ENCODE data around the gene ELAVL2.
"Not testable (repeated sequence)": the region's sequence is repeated elsewhere in the genome, so short reads cannot be mapped to it uniquely, and the experiment has no call there.

The ELAVL2 gene

DNA sequence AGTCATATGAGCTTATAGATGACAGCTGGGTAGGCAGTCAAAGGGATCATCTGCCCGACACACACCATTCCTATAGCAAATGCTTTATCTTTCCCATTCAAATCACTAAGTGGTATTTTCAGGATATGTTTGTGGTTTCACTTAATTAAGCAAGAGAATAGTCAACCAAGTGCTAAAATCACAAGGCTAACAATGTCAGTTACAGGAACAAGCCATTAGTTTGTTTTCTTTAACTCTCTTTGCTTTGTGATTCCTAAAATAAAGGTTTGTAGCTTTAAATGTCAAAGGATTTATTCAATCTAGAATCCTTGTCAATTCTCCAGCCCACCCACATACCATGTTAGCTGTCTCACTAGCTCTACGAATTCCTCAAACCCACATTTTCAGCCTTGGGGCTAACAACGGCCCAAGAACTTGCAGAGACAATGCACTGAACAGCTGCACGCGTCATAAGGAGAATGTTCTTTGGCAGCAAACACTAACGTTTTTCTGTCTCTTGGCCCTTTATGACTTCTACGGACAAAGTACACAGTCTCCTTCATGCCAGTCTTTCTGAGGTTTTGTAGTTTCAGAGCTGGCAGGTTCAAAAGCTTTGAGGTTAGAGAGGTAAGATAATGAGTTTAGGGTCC, 56.6 kb downstream of the ELAVL2 start:
- no peak for DNase-seq

DNA sequence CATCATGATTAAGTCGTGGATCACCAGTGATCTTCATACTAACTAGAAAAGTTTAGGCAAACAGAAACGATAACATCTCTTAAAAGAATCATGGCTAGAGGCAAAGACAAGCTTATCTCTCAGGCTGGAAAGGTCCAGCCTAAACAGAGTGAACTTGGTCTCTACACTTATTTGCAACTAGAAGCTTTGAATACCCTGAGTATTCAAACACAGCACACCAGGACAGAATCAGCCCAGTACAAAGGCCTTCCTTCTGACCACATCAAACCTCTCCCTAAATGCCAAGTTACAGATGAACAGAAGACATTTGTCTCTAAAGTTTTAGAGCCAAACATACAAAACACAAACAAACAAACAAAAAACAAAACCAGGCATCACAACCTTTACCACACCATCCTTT, 57.2 kb downstream of the ELAVL2 start:
- no peak for DNase-seq

DNA sequence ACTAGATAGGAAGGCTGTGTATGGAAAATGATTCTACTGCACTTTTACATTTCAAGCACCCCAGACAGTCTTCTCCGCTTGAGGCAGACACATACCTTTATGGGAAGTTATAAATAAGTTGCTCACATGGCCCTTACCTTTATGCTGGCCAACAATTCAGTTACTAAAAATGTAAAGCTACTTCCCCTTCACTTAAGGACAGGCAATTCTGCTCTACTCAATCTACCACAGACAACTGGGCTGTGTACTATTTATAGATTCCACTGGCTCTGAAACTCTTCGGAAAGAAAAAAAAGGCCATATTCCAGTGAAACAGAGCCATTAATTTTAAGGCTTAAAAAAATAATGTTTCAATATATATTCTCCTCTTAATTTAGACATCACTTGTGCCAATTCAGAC, 59.4 kb downstream of the ELAVL2 start:
- no peak for DNase-seq

DNA sequence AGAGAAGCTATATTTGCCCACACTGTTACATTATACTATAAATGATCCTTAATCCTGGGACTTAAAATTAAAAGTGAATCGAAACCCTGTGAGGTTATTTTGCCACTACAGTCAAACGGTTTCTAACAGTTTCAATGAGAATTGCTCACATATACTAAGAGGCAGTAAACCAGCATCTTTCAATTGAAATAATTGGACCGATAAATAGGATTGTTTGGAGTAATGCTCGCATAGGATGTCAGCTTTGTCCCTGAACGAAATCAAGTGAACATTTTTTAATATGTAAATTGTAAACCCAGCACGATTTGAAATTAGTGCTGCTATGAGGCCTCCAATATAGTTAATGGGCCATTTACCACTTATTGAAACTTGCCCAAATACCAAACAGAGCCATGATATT, 60.5 kb downstream of the ELAVL2 start:
- DNase-seq = no peak

DNA sequence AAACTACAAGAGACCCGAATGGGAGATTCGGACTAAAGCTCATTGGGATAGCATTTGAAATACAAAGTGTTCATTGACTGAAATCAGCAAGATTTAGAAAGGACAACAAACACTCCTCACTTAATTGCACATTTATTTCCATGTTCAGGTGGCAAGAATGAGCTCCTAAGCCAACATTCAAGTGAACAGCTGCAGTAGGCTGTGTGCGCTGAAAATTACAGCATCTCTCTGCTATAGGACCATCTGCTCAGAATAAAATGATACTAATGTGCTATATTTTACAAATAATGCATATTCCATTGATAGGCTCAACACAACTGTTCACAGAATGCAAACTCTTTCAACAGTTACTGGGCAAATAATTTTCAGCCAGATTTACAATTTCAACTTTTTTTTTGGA, 61.8 kb downstream of the ELAVL2 start:
- no peak for DNase-seq

DNA sequence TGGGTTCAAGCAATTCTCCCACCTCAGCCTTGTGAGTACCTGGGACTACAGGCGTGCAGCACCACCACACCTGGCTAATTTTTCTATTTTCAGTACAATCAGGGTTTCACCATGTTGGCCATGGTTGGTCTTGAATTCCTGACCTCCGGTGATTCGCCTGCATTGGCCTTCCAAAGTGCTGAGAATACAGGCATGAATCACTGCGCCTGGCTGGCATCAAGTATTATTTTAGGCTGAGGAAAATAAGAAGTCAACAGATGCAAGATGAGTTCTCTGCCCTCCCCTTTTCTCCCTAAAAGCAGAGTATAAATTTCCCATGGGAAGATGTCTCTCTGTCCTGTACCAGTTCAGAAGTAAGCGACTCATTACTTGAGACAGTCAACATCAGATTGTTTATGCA, 71.5 kb downstream of the ELAVL2 start:
- DNase-seq = no peak

DNA sequence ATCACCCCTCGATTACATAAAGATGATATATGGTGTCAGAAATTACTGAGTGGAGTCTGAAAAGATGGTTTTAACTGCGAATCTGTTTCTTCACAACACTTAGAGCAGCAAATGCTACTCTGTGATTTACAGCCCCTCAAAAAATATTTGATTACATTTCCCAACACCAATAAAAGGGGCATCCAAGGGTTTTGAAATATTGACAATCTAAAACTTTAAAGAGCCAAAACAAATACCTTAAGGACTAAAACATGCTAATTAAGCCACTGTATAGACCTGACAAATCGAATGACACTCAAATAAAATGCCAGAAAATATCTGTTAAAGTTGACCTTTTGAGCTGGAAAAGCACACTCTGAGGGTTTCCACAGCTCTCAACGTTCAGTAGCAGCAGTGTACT, 73.2 kb downstream of the ELAVL2 start:
- no peak for DNase-seq

DNA sequence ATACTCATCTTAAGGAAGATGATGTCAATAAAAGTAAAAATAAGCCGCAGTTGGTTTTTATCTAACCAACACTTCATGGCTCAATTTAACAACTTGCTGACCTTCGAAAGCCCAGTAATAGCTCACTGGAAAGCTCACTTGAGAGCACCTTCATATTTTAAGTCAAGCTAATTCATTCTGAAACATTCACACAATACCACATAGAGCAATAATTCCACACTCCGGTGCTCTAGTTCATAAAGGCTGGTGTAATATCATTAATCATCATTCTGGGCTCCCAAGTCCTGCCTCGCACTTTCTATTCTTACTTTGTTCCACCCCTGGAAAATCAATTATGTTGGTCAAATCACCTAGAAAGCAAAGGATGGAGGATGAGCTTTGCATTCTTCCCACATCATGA, 74.4 kb downstream of the ELAVL2 start:
- DNase-seq = no peak

DNA sequence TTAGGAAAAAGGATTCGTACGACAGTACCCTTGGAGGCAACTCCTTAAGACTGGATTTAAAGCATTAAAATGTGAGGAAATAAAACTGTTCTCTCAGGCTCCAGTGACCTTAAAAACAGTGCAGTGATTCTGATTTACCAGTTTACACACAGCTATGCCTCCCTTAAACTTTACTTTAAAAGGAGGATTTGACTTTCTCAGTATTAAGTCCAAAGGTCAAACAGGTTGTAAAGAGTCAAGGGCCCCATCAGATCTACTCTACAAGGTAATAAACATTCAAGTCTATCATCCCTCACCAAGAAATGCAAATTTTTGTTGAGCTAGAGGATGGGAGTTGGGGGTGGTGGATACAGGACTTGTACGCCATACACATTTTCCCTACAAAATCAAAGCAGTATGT, 75.2 kb downstream of the ELAVL2 start:
- DNase-seq = no peak

DNA sequence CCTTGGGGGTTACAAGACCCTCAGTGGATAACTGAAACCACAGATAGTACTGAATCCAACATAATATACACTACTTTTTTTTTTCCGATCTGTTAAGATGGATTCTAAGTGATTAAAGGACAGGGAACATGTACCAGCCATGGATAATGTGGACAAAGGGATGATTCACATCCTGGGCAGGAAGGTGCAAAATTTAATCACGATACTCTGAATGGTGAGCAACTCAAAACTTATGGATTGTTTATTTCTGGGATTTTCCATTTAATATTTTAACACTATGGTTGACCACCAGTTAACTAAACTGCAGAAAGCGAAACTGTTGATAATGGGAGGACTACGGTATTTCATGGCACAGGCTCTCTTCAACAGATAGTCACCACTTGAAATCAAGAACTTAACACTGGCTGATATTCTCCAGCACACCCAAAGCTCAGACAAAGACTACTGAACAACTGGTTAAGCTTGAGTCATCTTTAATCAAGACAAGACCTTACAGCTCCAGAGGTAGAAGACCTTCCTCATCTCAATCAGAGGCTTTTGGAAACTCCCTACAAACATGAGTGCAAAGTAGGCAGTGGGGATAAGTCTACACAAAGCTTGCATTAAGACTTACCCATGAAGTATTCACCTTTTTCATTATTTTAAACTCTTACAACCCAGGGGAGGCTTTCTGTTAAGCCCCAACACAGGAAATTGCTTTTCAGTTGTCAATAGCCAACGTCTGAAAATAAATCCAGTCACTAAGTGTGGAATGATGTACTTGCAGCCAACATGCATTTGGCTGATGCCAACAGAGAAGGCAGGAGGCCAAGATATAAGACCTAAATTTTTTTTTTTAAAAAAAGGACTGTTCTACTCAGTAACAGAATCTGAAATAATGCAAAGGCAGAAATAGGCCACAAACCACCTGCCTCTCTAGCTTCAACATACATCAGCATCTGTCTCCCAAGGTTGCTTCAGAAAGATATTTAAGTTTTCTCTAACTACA, 78.7 kb downstream of the ELAVL2 start:
- no peak for DNase-seq

DNA sequence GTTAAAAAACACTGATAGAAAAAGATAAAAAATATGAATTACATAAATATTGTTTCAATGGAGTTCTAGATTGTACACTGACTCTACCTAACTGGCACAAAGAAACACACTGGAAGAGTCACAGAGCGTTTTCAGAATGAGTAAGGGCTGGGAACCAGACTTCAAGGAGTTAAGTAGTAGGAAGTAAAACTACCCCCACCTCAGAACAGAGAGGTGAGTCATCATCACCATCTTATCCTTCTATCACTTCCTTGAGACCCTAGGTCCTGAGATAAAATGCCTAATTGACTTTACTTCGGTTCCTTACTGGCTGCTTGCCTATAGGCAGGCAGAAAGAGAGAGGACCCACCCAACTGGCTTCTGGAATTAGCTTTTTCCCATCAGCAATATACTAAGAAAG, 79.7 kb downstream of the ELAVL2 start:
- DNase-seq = no peak

DNA sequence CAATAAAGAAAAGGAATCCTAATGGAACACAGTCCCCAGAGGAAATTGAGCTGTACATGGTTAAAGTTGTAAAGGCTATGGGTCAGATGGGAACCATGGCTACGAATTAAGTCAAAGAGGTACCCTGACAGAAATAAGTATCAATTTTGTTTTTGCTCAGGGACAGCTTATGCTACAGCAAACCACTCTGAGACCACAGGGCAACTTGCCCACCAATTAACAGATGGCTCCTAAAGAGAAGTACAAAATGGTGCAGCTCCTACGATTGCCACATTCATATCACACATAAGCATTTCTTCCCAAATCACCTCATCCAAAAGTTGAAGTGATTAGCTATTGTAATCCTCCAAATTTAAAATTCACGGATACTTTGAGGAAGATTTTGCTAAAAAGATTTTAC, 83.0 kb downstream of the ELAVL2 start:
- DNase-seq = no peak

DNA sequence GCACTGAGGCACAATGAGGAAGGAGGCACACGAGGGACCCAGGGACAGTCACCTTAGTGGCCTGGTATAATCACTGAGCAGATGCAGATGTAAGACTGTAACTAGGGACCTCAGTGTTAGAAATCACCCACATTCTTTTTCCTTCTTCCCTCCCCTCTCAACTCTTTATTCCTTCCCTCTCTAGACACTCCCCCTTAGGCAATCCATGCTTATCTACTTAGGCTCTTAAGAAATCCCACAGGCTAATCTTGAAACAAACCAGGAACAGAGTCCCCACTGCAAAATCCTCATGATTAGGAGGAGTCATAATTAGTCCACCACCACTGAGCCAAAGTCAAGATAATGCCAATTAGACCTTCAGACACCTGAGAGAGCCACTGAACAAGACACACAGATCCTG, 84.7 kb downstream of the ELAVL2 start:
- DNase-seq = no peak

DNA sequence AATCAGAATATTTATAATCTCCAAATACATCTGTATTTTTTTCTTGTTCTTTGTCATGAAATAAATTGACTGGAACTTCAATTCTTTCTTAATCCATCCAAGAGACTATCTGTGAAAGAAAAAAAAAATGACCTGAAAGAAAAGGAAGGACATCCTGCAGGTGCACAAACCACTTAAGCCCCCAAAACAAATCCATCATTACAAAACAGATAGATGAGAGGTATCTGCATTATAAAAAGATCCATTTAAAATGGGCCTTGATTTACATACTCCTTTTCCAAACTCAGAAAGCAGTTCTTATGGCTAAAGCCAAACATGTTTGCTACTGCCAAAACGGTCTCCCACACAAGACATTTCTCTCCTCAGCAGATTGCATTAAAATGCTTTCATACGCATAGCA, 85.5 kb downstream of the ELAVL2 start:
- no peak for DNase-seq

DNA sequence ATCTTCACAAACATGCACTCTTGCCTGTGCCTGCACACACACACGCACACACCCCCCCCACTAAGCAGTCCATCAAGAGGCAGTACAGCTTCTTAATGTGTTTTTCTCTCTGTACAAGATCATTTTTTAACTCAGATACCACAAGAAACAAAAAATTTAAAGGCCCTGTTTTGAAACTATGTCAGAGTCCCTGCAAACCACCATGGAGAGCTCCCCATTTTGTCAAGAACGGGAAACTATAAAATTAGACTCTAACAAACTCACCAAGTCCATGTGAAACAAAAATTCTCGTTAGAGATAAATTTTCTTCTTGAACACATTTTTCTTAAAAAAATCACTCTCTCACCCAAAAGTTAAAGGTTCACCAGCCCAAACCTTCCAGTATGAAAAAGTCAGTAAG, 86.3 kb downstream of the ELAVL2 start:
- no peak for DNase-seq

DNA sequence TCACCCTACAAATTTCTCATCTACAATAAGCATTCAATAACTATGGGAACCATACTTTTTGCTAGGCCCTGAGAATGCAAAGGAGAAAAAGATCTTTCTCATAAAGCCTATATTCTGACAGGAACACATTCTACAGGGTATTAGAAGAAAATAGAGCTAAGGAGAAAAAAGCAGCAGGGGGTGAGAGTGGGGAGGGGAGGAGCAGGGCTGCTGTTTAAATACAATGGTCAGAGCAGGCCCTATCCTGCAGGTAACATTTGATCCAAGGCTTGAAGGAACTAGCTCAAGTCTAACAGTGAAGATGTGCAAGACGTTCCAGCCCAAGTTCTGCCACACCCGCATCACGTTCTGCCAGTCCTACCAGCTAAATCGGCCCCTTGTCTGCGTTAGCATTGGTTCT, 89.7 kb downstream of the ELAVL2 start:
- no peak for DNase-seq

DNA sequence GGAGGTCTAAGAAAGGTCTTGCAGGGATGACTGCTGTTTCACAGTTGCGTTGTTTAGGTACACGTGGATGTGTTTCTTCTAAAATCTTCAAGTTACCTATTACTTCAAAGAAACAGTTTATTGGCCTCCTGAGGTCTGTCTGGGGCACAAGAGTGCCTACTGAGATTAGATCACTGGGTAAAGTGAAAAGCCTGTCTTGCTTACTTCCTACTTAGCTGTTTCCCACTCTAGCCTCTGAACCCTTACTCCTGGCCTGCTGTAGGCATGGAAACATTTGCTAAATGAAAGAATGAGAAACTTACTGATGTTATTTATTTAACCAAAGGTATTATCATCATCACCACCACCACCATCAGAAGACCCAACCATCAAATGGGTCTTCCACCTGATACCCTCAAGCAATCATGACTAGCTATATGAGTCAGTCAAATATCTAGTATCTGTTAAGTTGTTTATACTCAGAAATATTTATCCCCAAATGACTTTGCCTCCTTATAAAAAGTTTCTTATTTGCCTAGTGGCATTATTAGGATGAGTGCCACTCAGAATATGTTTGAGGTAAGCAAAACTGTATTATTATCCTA, 92.5 kb downstream of the ELAVL2 start:
- no peak for DNase-seq

DNA sequence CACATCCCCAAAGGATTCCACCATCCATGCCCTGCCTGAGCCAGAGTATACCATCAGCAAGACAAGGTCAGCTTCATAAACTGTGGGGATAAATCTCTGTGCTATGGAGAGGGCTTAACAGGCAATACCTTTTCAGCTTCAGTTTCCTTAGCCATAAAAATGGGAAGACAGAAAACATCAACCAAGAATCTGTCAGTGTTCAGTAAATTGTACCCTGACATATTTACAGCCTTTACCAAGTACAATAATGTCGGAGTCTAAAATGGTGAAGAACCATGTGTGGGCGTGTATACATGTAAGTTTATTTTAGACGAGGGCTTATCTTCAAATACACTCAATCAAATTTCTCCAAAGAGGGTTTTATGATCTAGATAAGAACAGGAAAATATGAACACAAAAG, 94.7 kb downstream of the ELAVL2 start:
- no peak for DNase-seq

DNA sequence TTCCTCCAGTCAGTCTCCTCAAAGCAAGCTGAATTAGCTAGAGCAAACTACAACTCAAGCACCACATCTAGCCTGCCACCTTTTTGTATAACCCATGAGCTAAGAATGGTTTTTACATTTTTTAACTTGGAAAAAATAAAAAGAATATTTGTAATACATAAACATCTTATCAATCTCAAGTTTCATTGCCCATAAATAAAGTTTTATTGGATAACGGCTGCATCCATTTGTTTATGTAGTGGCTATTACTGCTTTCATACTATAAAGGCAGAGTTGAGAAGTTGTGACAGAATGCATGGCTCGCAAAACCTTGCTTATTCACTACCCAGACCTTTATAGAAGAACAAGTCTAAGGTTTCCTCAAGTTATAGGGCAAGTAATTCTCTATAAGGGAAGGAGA, 95.7 kb downstream of the ELAVL2 start:
- no peak for DNase-seq

DNA sequence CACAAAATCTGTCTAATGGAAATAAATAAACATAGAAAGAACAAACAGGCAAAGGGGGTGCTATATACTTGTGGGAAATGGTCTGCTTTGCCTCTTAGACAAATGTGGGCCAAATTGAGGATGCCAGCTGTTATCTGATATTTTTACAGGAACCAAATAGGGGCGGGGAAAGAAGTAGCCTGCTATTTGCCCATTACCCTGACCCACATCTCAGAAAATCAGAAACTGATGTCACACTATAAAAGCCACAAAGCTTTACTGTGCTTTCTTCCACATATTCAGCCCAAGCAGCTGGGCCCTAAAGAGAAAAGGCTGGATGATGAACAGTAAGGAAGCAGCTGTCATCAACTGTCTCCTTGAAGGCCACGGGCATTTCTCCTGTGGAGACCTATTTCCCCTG, 97.3 kb downstream of the ELAVL2 start:
- DNase-seq = no peak

DNA sequence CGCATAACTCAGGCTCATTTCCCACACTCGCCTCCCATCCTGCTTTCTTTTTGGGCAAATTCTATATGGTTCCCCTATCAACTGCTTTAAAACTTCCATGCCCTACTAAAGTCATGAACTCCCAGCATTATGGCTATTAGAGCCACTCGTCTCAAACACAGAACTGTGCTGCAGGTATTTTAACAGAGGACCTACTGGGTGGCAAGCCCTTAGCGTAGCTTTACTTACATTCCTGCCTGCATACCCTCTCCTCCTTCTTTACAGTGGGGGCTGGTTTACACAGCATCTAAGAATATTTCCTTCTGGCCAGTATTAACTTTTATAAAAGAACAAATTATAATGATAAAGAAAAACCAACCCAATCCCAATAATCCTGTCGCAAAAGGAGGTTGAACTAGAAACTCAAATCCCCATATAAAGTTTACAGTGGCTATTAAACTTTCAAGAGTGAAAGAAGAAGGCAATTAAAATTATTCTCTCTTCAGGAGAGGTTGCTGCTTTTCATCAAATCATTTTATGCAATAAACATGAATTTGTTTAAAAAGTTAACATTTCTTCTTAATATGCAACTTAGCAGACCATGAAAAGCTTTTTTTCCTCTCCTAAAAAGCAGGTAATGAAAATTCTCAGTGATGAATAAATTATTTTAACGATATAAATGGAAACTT, 100.6 kb downstream of the ELAVL2 start:
- no peak for DNase-seq

DNA sequence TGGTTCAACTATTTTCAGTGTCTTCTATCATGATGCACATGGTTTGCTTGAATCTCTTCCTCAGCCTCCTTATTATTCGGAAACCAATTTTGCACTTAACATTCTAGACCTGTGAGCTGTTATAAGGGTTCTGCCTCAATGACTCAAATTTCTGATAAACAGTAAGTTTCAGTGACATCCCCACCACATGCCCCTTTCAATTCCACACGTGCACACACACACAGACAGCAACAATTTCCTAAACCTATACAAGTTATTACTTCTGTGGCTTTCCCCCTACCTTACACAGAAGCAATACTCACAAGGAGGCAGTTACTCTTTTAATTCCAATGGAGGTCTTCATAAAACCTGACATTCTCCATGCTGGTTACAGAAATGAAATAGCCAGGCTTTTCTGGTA, 102.4 kb downstream of the ELAVL2 start:
- DNase-seq = no peak

DNA sequence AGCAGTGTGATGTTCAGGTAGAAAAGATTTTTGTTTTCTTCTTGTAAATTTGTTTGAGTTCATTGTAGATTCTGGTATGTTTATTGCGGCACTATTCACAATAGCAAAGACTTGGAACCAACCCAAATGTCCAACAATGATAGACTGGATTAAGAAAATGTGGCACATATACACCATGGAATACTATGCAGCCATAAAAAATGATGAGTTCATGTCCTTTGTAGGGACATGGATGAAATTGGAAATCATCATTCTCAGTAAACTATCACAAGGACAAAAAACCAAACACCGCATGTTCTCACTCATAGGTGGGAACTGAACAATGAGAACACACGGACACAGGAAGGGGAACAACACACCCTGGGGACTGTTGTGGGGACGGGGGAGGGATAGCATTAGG, 103.0 kb downstream of the ELAVL2 start:
- DNase-seq = not testable (repeated sequence)

DNA sequence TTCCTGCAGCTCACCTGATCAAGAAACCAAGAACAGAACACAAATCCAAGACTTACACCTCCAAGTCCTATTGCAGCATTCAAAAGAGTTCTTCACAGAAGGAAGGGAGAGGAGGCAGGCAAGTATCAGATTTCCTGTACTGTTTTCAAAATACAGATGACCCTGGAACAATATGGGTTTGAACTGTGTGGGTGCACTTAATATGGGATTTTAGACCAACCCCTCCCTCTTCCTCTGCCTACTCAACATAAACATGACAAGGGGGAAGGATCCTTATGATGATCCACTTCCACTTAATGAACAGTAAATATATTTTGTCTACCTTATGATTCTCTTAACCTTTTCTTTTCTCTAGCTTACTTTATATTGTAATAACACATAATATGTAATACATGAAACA, 104.6 kb downstream of the ELAVL2 start:
- no peak for DNase-seq
